ENCODE data around the gene DCST1.

- TF ChIP-seq CTCF (IDR thresholded peaks at IDR 0.05) (no peak), EZH2 (IDR thresholded peaks at IDR 0.05; ENCODE audit: borderline replicate concordance, insufficient read depth, low read depth, low read length, poor library complexity, severe bottlenecking) (no peak)
Measured at GRCh38 chr1:155026154-155026553, 7.5 kb upstream of the DCST1 start.

All from B cell (primary cell).